HCEC 1CT (cell line): ENCODE data around the gene AS3MT.
"Not testable (repeated sequence)": the region's sequence is repeated elsewhere in the genome, so short reads cannot be mapped to it uniquely, and the experiment has no call there.

Experiments used
- DNase-seq: peaks from one replicate; pipeline ENCODE4 v3.0.0-alpha.2; 2017

Gene AS3MT

GRCh38 chr10:102919992-102920739, 50.9 kb downstream of the AS3MT start:
- DNase-seq = no peak

GRCh38 chr10:102923601-102924000, 54.3 kb downstream of the AS3MT start:
- DNase-seq = no peak

- DNase-seq = no peak
Measured at GRCh38 chr10:102926842-102927241, 57.6 kb downstream of the AS3MT start.

- no peak for DNase-seq
Measured at GRCh38 chr10:102927311-102928010, 58.2 kb downstream of the AS3MT start.

- DNase-seq = not testable (repeated sequence)
Measured at GRCh38 chr10:102928442-102928841, 59.2 kb downstream of the AS3MT start.

- DNase-seq = no peak
Measured at GRCh38 chr10:102930720-102931119, 61.5 kb downstream of the AS3MT start.

GRCh38 chr10:102931643-102932042, 62.4 kb downstream of the AS3MT start:
- DNase-seq = no peak

- no peak for DNase-seq
Measured at GRCh38 chr10:102935505-102935904, 66.2 kb downstream of the AS3MT start.

GRCh38 chr10:102935939-102936605, 66.8 kb downstream of the AS3MT start:
- no peak for DNase-seq

GRCh38 chr10:102941401-102941800, 72.1 kb downstream of the AS3MT start:
- no peak for DNase-seq

- DNase-seq = no peak
Measured at GRCh38 chr10:102945449-102945848, 76.2 kb downstream of the AS3MT start.

GRCh38 chr10:102945962-102946361, 76.7 kb downstream of the AS3MT start:
- DNase-seq = no peak

GRCh38 chr10:102946992-102947391, 77.7 kb downstream of the AS3MT start:
- DNase-seq = no peak

GRCh38 chr10:102948176-102948575, 78.9 kb downstream of the AS3MT start:
- DNase-seq = no peak

GRCh38 chr10:102948786-102949185, 79.5 kb downstream of the AS3MT start:
- DNase-seq = no peak

GRCh38 chr10:102949916-102950315, 80.6 kb downstream of the AS3MT start:
- peak; percentile 6 for DNase-seq

- DNase-seq = no peak
Measured at GRCh38 chr10:102951316-102951715, 82.0 kb downstream of the AS3MT start.
